Fibroblast of villous mesenchyme (primary cell): ENCODE measurements around the gene NHLRC4. TPM values are rescaled to one million over a fixed set of nuclear protein-coding genes. Genes with fewer than 3 reads are reported as not detected.
A peak's percentile ranks its signal among the peaks of the same experiment; 100 is the strongest.

Experiments used
- DNase-seq: peaks from one replicate; pipeline ENCODE4 v3.0.0-alpha.2; 2010; ENCODE audit warnings: low read depth
- H3K4me3 ChIP-seq: 2 replicates; pipeline ENCODE4 v1.5.1; 2011; ENCODE audit warnings: low read depth, mild to moderate bottlenecking, low read length
- total RNA-seq: library from RNA; depleted of rRNA; stranded (reverse); fragments of >200 nt; gene quantifications from 2 replicates; pipeline ENCODE4 v1.2.3, GENCODE V29; 2012
- TF ChIP-seq, protein P1 (sequence below): IDR thresholded peaks from 2 replicates; pipeline ENCODE4 v1.5.1; 2012; ENCODE audit warnings: low read depth, mild to moderate bottlenecking, low read length; ENCODE audit not compliant: insufficient read depth

Gene NHLRC4
- total RNA-seq, 1 donor, result 1.7 TPM

GRCh38 chr16:591231-591630, 24.4 kb downstream of the NHLRC4 start:
- peak overlapping the region; percentile 86 for H3K4me3 ChIP-seq
- no peak for DNase-seq

GRCh38 chr16:591892-592517, 25.2 kb downstream of the NHLRC4 start:
- no peak overlapping the region for H3K4me3 ChIP-seq
- TF ChIP-seq, protein P1, sequence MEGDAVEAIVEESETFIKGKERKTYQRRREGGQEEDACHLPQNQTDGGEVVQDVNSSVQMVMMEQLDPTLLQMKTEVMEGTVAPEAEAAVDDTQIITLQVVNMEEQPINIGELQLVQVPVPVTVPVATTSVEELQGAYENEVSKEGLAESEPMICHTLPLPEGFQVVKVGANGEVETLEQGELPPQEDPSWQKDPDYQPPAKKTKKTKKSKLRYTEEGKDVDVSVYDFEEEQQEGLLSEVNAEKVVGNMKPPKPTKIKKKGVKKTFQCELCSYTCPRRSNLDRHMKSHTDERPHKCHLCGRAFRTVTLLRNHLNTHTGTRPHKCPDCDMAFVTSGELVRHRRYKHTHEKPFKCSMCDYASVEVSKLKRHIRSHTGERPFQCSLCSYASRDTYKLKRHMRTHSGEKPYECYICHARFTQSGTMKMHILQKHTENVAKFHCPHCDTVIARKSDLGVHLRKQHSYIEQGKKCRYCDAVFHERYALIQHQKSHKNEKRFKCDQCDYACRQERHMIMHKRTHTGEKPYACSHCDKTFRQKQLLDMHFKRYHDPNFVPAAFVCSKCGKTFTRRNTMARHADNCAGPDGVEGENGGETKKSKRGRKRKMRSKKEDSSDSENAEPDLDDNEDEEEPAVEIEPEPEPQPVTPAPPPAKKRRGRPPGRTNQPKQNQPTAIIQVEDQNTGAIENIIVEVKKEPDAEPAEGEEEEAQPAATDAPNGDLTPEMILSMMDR, result no peak
- DNase-seq, result no peak

More at GRCh38 chr16:591231-591630, 24.4 kb downstream of the NHLRC4 start:
- TF ChIP-seq, protein P1, result no peak

DNA sequence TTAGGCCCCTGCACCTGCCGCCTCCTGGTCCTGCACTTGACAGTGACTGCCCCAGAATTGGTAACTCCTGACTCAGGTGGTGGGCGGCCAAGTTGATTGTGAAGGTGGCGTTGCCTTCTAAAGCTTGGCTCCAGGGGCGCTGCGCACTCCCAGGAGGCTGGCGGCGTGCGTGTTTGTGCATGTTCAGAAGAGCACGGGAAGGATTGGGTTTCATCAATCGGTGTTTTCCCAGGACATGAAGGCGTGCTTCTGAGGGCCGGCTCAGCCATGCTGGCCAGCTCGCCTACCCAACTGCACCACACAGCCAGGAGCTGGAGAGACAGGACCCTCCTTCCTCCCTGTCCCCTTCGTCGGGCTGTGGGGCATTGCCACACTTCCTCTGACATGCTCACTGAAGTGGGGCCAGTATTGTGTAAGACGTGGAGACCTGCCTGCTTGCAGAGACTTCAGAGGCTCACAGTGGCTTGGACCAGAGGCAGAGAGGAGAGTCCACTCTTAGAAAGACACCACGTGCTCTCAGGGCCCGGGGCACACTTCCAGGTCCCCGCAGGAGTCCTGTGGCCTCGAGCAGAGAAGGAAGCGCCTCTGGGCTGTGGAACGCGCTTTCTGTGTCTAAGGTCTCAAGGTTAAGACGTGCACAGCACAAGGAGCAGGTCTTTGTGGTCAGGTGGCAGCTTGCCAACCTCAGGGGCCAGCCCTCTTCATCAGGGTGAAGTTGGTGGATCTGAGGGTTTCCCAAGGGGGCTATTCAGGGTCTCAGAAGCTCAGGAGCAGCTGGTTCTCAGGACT, 25.9 kb downstream of the NHLRC4 start:
- H3K4me3 ChIP-seq, result no peak overlapping the region
- peak; percentile 40 for DNase-seq
- TF ChIP-seq, protein P1, result no peak

DNA sequence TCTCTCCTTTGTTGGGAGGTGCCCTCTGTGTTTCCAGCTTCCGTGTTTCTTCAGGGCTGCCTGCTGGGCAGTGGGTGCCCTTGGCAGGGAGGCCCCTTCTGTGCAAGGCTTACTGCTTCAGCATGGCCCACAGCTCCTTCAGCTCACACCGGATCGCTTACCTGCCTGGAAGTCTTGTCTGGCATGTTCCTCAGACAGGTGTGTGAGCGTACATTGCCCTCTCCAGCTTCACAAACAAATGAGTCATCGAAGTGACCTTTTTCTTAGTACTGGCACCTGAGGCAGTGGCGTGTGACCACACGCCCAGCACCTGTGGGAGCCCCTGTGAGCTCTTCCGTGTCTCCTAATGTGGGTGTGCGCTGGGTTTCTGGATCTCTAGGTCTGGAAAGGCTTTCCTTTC, 26.6 kb downstream of the NHLRC4 start:
- DNase-seq, result no peak
- TF ChIP-seq, protein P1, result no peak
- no peak overlapping the region for H3K4me3 ChIP-seq

GRCh38 chr16:593807-594206, 27.0 kb downstream of the NHLRC4 start:
- H3K4me3 ChIP-seq, result no peak overlapping the region
- no peak for DNase-seq
- TF ChIP-seq, protein P1, result no peak

DNA sequence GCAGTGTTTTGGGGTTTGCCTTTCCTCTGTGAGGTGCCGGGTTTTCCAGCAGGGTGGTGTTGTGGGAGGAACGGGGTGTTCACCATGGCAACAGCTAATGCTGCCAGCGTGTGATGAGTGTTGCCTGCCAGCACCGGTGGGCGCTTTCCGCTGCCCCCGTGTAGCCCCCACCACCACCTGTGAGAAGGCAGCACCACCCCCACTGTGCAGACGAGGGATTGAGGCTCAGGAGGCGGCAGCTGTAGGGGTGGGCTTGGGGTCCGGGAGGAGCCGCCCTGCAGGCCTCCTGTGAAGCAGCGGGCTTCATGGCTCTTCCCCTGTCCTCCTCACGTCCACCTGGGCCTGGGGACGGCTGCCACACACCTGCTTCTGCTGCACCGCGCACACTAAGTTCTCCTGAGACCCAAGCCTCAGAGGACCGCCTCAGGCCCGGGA, 28.3 kb downstream of the NHLRC4 start:
- TF ChIP-seq, protein P1, result no peak
- no peak for DNase-seq
- no peak overlapping the region for H3K4me3 ChIP-seq
